ENCODE measurements around the gene KIF13A.

DNA sequence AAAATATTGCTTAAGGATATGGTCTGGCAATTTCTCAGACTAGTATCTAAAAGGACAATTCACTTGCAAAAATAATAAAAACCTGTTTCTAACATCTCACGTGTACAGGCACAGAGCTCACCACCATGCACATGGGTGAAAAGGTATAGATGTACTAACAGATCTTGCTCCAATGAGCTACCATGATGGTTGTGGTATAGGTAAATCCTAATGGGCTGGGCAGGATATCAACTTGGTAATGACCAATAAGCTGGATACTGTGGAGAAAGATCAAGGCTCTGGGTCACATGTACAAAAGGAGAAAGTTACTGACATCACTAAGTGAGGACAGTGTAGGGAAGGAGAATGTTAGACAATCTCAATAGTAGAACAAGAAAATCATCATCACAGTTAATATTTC, 169.7 kb downstream of the KIF13A start:
- TF ChIP-seq, protein P1, sequence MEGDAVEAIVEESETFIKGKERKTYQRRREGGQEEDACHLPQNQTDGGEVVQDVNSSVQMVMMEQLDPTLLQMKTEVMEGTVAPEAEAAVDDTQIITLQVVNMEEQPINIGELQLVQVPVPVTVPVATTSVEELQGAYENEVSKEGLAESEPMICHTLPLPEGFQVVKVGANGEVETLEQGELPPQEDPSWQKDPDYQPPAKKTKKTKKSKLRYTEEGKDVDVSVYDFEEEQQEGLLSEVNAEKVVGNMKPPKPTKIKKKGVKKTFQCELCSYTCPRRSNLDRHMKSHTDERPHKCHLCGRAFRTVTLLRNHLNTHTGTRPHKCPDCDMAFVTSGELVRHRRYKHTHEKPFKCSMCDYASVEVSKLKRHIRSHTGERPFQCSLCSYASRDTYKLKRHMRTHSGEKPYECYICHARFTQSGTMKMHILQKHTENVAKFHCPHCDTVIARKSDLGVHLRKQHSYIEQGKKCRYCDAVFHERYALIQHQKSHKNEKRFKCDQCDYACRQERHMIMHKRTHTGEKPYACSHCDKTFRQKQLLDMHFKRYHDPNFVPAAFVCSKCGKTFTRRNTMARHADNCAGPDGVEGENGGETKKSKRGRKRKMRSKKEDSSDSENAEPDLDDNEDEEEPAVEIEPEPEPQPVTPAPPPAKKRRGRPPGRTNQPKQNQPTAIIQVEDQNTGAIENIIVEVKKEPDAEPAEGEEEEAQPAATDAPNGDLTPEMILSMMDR (IDR thresholded peaks at IDR 0.05) = no peak
- no peak for TF ChIP-seq POLR2A (IDR thresholded peaks at IDR 0.05)
